HUES64 (cell line): ENCODE data around the gene CMTR1. TPM values are rescaled to one million over a fixed set of nuclear protein-coding genes. Genes with fewer than 3 reads are reported as not detected.
"Not testable (repeated sequence)": the region's sequence is repeated elsewhere in the genome, so short reads cannot be mapped to it uniquely, and the experiment has no call there.

Experiments
- H3K27ac ChIP-seq: 2 replicates; pipeline ENCODE4 v1.7.0; 2013; ENCODE audit warnings: low read depth, low read length, inconsistent platforms
- H3K27me3 ChIP-seq: 2 replicates; pipeline ENCODE4 v1.6.1; 2013; ENCODE audit warnings: mild to moderate bottlenecking, low read length; ENCODE audit not compliant: insufficient read depth
- H3K36me3 ChIP-seq: 2 replicates; pipeline ENCODE4 v1.6.1; 2013; ENCODE audit warnings: mild to moderate bottlenecking, low read length; ENCODE audit not compliant: insufficient read depth
- H3K4me1 ChIP-seq: 2 replicates; pipeline ENCODE4 v1.6.1; 2013; ENCODE audit warnings: mild to moderate bottlenecking, low read length, moderate library complexity; ENCODE audit not compliant: insufficient read depth
- H3K4me3 ChIP-seq: 2 replicates; pipeline ENCODE4 v1.5.1; 2013; ENCODE audit warnings: mild to moderate bottlenecking, low read length, moderate library complexity
- H3K9ac ChIP-seq: 2 replicates; pipeline ENCODE4 v1.6.1; 2013; ENCODE audit warnings: mild to moderate bottlenecking, low read depth, low read length
- H3K9me3 ChIP-seq: 2 replicates; pipeline ENCODE4 v1.6.1; 2013; ENCODE audit warnings: low read depth, low read length; ENCODE audit not compliant: insufficient read depth
- WGBS: fragments of 150-250, 120-280 bp; methylation state at CpG from one replicate; pipeline ENCODE4 v1.1.7; 2013; ENCODE audit warnings: missing lambda C conversion rate; 5-methylcytosine and 5-hydroxymethylcytosine counted together
- polyA plus RNA-seq, 2 experiments: library from polyadenylated mRNA; stranded (reverse); fragments of 50-300 nt; gene quantifications; one replicate each; pipeline ENCODE4 v1.2.3, GENCODE V29; 2013

Gene CMTR1, protein sequence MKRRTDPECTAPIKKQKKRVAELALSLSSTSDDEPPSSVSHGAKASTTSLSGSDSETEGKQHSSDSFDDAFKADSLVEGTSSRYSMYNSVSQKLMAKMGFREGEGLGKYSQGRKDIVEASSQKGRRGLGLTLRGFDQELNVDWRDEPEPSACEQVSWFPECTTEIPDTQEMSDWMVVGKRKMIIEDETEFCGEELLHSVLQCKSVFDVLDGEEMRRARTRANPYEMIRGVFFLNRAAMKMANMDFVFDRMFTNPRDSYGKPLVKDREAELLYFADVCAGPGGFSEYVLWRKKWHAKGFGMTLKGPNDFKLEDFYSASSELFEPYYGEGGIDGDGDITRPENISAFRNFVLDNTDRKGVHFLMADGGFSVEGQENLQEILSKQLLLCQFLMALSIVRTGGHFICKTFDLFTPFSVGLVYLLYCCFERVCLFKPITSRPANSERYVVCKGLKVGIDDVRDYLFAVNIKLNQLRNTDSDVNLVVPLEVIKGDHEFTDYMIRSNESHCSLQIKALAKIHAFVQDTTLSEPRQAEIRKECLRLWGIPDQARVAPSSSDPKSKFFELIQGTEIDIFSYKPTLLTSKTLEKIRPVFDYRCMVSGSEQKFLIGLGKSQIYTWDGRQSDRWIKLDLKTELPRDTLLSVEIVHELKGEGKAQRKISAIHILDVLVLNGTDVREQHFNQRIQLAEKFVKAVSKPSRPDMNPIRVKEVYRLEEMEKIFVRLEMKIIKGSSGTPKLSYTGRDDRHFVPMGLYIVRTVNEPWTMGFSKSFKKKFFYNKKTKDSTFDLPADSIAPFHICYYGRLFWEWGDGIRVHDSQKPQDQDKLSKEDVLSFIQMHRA
- polyA plus RNA-seq (2013, experiment 1 of 2) = 23.9 TPM
- polyA plus RNA-seq (2013, experiment 2 of 2) = 26.3 TPM

- peaks cover 6% of the 10 kb centered on the region; the same call in 1 of the 2 replicates for H3K4me1 ChIP-seq
- H3K9ac ChIP-seq = peak within 1 kb of the TSS; percentile 78
- peak within 1 kb of the TSS; percentile 44 for H3K27ac ChIP-seq
- no peaks in the 10 kb centered on the region for H3K27me3 ChIP-seq
- peaks cover 22% of the 10 kb centered on the region for H3K36me3 ChIP-seq
- H3K9me3 ChIP-seq = no peaks in the 10 kb centered on the region
- H3K4me3 ChIP-seq = peak within 1 kb of the TSS; percentile 85
- under 1% methylated on average over 61 of the region's 61 CpGs for WGBS
Observed at GRCh38 chr6:37432916-37433656, at the start of gene CMTR1. Gene CMTR1, plus strand, starts transcription at chr6:37433221. Its CDS starts 2,409 bp downstream, at chr6:37435630.

DNA sequence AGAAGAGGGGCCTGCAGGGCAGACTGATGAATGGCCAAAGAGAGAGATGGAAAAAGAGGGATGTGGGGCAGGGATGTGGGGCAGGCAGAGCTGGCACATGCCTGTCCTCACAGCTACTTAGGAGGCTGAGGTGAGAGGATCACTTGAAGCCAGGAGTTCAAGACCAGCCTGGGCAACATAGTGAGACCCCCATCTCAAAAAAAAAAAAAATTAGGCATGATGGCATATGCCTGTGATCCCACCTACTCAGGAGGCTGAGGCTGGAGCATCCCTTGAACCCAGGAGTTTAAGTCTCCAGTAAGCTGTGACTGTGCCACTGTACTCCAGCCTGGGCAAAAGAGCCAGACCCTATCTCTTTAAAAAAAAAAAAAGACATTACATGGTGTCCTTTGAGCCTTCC is 44.4 kb upstream of the CMTR1 start:
- Histone ChIP-seq H3K9ac (no peak overlapping the region), H3K4me3 (no peak overlapping the region), H3K36me3 (peaks cover 82% of the 10 kb centered on the region), H3K9me3 (no peaks in the 10 kb centered on the region), H3K4me1 (no peaks in the 10 kb centered on the region), H3K27ac (no peak overlapping the region), H3K27me3 (no peaks in the 10 kb centered on the region)

- 91% methylated on average over 3 of the region's 3 CpGs for WGBS
- Histone ChIP-seq H3K27ac (no peak overlapping the region), H3K9me3 (no peaks in the 10 kb centered on the region), H3K9ac (no peak overlapping the region), H3K4me3 (no peak overlapping the region), H3K4me1 (no peaks in the 10 kb centered on the region), H3K36me3 (peaks cover 72% of the 10 kb centered on the region), H3K27me3 (no peaks in the 10 kb centered on the region)
Observed at GRCh38 chr6:37389857-37390256, 43.2 kb upstream of the CMTR1 start.

- WGBS = 88% methylated on average over 2 of the region's 2 CpGs
- Histone ChIP-seq H3K9ac (no peak overlapping the region), H3K27me3 (no peaks in the 10 kb centered on the region), H3K27ac (no peak overlapping the region), H3K36me3 (peaks cover 70% of the 10 kb centered on the region), H3K4me3 (no peak overlapping the region), H3K4me1 (no peaks in the 10 kb centered on the region), H3K9me3 (no peaks in the 10 kb centered on the region)
Observed at GRCh38 chr6:37391120-37391519, 41.9 kb upstream of the CMTR1 start.

DNA sequence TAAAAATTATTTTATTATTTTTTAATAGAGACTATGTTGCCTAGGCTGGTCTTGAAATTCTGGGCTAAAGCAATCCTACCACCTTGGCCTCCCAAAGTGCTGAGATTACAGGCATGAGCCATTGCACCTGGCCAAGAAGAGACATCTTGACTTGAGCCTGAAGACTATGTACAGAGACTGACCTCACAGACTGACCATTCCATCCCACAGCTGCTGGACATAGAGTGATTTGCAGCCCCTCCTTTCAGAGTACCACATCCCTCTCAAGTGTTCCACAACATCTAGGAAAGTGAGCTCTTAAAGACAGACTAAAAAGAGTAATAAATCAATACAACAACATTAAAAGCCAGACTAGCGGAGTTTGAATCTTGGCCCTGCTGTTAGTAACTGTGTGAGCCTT is 40.2 kb upstream of the CMTR1 start:
- Histone ChIP-seq H3K4me1 (no peaks in the 10 kb centered on the region), H3K36me3 (peaks cover 56% of the 10 kb centered on the region)
- WGBS = 100% methylated on average over 1 of the region's 1 CpG

GRCh38 chr6:37393381-37393929 is 39.6 kb upstream of the CMTR1 start:
- no peak overlapping the region for H3K9ac ChIP-seq
- 100% methylated on average over 1 of the region's 1 CpG for WGBS
- H3K4me1 ChIP-seq = no peaks in the 10 kb centered on the region
- no peak overlapping the region for H3K4me3 ChIP-seq
- H3K9me3 ChIP-seq = no peaks in the 10 kb centered on the region
- no peak overlapping the region for H3K27ac ChIP-seq
- 0 out of 2 replicates have a peak, but pooled peaks cover 3% of the 10 kb centered on the region for H3K27me3 ChIP-seq
- peaks cover 50% of the 10 kb centered on the region for H3K36me3 ChIP-seq

More for the DNA sequence above, 40.2 kb upstream of the CMTR1 start:
- Histone ChIP-seq H3K9ac (no peak overlapping the region), H3K27ac (no peak overlapping the region), H3K27me3 (0 out of 2 replicates have a peak, but pooled peaks cover 2% of the 10 kb centered on the region), H3K4me3 (no peak overlapping the region), H3K9me3 (no peaks in the 10 kb centered on the region)

DNA sequence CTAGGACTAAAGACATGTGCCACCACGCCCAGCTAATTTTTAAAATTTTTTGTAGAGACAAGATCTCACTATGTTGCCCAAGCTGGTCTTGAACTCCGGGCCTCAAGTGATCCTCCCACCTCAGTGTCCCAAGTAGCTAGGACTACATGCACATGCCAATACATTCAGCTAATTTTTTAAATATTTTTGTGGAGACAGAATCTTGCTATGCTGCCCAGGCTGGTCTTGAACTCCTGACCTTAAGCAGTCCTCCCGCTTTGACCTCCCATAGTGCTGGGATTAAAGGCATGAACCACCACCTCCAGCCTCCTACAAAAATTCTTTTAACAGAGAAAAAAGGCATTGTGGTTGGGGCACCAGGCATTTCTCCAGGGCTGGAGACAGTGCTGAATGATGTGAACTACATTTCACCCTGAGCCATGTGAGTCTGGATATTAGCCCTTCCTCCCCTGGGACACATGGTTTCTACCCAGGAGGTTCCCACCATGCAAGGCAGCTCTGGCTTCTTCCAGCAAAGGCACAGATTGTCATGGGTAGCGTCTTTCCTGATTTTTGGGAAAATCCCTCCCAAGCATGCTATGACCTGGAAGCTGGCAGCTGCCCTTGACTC is 36.3 kb upstream of the CMTR1 start:
- Histone ChIP-seq H3K36me3 (peaks cover 19% of the 10 kb centered on the region), H3K27ac (no peak overlapping the region), H3K9me3 (no peaks in the 10 kb centered on the region), H3K4me1 (no peaks in the 10 kb centered on the region), H3K4me3 (no peak overlapping the region), H3K27me3 (peaks cover 8% of the 10 kb centered on the region; the same call in 1 of the 2 replicates), H3K9ac (no peak overlapping the region)
- 92% methylated on average over 4 of the region's 4 CpGs for WGBS

DNA sequence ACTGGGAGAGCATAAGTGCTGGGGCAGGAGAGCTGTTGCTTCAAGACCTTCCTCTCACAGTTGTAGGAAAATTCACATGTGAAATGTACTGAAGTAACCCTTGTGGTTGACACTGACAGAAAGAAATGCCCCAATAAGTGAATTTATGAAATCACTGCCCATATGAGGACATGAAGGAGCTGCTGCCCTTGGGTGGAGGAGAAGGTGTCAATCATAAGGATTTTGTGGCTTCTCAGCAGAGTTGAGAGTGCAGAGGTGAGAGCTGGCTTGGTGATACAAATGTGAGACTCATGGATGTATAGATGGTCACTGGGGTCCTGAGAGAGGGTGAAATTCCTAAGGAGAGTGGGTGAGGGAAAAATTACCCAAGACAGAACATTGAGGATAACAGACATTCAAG is 33.9 kb upstream of the CMTR1 start:
- Histone ChIP-seq H3K27ac (no peak overlapping the region), H3K9ac (no peak overlapping the region), H3K4me1 (no peaks in the 10 kb centered on the region), H3K27me3 (peaks cover 8% of the 10 kb centered on the region; the same call in 1 of the 2 replicates), H3K9me3 (no peaks in the 10 kb centered on the region), H3K4me3 (no peak overlapping the region), H3K36me3 (no peaks in the 10 kb centered on the region)

DNA sequence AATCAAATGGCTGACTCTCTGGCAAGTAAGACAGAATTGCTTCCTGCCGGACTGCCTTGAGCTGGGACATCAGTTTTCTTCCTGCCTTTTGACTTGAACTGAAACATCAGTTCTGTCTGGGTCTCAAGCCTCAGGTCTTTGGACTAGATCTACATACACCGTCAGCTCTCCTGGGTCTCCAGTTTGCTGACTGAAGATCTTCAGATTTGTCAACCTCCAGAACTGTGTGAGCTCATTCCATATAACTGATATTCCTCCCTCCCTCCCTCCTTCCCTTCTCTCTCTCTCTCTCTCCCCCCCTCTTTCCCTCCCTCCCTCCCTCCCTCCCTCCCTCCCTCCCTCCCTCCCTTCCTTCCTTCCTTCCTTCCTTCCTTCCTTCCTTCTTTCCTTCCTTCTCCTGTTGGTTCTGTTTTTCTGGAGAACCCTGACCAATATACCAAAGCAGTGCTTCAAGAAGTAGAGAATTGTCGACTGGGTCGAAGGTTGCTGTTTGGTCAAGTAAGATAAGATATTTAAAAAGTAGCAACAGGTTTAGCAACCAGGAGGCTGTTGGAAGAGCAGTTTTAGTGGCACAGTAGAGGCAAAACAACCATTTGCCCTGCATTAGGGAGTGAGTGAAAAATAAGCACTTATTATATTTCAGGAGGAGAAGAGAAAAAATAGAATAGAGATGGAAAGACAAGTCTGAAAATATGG is 33.1 kb upstream of the CMTR1 start:
- no peaks in the 10 kb centered on the region for H3K36me3 ChIP-seq
- no peak overlapping the region for H3K4me3 ChIP-seq
- WGBS = 54% methylated on average over 4 of the region's 4 CpGs
- H3K9ac ChIP-seq = no peak overlapping the region
- no peaks in the 10 kb centered on the region for H3K9me3 ChIP-seq
- H3K27ac ChIP-seq = no peak overlapping the region
- no peaks in the 10 kb centered on the region for H3K4me1 ChIP-seq
- H3K27me3 ChIP-seq = peaks cover 8% of the 10 kb centered on the region; the same call in 1 of the 2 replicates

DNA sequence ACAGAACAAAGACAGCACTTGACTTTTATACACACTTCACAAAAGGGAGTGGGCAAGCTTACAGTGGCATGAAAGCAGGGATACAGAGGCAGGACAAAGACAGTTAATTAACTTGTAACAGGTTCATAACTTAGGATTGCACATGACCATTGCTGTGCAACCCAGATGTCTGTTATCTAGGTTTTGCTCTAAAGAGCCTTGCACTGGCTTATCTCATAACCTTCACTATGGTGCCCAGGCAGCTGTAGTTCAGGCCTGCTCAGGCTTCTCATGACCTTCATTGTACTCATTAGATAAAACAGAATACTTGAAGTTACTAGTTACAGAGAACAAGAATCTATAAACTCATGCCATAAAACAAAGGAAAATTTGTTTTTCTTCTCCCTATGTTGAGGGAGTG is 31.4 kb upstream of the CMTR1 start:
- not testable (repeated sequence) for H3K4me1 ChIP-seq, H3K9me3 ChIP-seq, H3K4me3 ChIP-seq, H3K36me3 ChIP-seq, H3K27ac ChIP-seq, H3K27me3 ChIP-seq, H3K9ac ChIP-seq
